SKM-1 (cell line): ENCODE results near the gene LASP1NB.
"Not testable (repeated sequence)": the region's sequence is repeated elsewhere in the genome, so short reads cannot be mapped to it uniquely, and the experiment has no call there.

Experiments used
- DNase-seq: peaks from one replicate; lab custom pipeline; 2025; ENCODE audit not compliant: unreplicated experiment; lab: John Stamatoyannopoulos, UW

The LASP1NB gene

DNA sequence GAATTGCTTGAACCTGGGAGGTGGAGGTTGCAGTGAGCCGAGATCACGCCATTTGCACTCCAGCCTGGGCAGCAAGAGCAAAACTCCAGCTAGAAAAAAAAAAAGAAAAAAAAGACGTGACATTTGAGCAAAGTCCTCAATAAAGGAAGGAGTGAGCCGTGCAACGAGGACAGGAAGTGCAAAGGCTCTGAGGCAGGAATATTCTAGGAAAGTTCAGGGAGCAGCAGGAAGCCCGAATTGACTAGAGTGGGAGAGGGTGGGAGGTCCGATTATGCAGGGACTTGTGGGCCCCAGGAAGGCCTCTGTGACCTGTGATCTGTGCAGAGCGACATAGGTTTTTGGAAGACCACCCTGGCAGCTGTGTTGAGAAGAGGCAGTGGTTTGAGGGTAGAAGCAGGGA lies 8.6 kb upstream of the LASP1NB start:
- no peak for DNase-seq

DNA sequence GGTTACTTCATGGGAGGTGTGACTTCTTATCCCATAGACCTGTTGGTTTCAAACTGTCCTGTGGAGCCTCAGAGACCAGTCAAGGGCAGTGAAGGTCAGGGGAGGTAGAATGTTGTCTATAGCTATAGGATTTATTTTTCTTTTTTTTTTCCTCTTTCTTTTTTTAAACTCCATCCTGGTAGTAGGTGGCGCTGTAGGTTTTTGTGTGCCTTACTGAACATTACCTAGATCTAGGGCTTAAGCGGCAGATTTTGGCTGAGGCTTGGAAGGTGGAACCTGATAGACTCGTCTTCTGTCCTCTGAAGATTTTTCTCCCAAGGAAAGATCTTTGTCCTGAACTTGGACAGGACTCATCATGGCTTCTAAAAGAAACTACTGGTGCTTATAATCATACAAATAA lies 8.2 kb upstream of the LASP1NB start:
- DNase-seq, result no peak

DNA sequence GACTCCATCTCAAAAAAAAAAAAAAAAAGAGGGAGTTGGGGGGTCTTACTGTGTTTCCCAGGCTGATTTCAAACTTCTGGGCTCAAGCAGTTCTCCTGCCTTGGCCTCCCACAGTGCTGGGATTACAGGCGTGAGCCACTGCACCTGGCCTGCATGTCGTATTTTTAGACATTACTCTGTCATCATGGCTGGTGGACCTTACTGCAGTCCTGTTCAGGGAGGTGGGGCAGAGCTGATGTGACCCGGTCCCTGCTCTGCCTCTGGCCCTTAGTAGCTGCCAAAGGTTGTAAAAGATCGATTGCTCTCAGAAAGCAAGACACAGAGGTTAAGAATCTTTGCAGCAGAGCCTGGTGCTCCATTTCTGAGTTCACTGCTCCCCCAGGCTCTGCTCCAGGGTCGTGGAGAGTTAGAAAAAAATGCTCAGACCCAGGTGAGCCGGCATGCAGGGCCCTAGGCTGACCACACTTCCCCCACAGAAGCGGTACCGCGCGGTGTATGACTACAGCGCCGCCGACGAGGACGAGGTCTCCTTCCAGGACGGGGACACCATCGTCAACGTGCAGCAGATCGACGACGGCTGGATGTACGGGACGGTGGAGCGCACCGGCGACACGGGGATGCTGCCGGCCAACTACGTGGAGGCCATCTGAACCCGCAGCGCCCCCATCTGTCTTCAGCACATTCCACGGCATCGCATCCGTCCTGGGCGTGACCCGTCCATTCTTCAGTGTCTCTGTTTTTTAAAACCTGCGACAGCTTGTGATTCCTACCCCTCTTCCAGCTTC lies 7.1 kb upstream of the LASP1NB start:
- no peak for DNase-seq

- DNase-seq, result no peak
These were observed 6.5 kb upstream of the LASP1NB start for GRCh38 chr17:38918916-38919315.

DNA sequence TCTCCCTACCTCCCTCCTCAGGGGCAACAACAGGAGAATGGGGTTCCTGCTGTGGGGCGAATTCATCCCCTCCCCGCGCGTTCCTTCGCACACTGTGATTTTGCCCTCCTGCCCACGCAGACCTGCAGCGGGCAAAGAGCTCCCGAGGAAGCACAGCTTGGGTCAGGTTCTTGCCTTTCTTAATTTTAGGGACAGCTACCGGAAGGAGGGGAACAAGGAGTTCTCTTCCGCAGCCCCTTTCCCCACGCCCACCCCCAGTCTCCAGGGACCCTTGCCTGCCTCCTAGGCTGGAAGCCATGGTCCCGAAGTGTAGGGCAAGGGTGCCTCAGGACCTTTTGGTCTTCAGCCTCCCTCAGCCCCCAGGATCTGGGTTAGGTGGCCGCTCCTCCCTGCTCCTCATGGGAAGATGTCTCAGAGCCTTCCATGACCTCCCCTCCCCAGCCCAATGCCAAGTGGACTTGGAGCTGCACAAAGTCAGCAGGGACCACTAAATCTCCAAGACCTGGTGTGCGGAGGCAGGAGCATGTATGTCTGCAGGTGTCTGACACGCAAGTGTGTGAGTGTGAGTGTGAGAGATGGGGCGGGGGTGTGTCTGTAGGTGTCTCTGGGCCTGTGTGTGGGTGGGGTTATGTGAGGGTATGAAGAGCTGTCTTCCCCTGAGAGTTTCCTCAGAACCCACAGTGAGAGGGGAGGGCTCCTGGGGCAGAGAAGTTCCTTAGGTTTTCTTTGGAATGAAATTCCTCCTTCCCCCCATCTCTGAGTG lies 5.9 kb upstream of the LASP1NB start:
- DNase-seq, result no peak

- no peak for DNase-seq
These were observed 4.8 kb upstream of the LASP1NB start for GRCh38 chr17:38920374-38921291.

GRCh38 chr17:38921756-38922411 lies 3.5 kb upstream of the LASP1NB start:
- DNase-seq, result no peak

GRCh38 chr17:38922538-38923297 lies 2.7 kb upstream of the LASP1NB start:
- DNase-seq, result no peak

GRCh38 chr17:38926293-38927070 lies 1.1 kb downstream of the LASP1NB start:
- DNase-seq, result peak; percentile 93

DNA sequence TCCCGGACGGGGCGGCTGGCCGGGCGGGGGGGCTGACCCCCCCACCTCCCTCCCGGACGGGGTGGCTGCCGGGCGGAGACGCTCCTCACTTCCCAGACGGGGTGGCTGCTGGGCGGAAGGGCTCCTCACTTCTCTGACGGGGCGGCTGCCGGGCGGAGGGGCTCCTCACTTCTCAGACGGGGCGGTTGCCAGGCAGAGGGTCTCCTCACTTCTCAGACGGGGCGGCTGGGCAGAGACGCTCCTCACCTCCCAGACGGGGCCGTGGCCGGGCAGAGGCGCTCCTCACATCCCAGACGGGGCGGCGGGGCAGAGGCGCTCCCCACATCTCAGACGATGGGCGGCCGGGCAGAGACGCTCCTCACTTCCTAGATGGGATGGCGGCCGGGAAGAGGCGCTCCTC lies 5.4 kb downstream of the LASP1NB start:
- DNase-seq, result not testable (repeated sequence)

DNA sequence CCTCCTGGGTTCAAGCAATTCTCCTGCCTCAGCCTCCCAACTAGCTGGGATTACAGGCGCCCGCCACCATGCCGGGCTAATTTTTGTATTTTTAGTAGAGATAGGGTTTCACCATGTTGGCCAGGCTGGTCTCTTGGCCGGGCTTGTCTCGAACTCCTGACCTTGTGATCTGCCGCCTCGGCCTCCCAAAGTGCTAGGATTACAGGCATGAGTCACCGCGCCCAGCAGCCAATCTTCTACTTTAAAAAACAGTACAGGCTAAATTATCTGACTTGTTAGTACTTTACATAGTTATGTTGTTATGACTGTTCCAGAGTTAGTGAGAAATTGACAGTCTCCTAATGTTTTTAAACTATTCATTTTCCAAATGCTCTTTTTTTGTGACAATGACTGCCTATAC lies 8.5 kb downstream of the LASP1NB start:
- not testable (repeated sequence) for DNase-seq

- no peak for DNase-seq
These were observed 14.6 kb downstream of the LASP1NB start for GRCh38 chr17:38939987-38940386.

DNA sequence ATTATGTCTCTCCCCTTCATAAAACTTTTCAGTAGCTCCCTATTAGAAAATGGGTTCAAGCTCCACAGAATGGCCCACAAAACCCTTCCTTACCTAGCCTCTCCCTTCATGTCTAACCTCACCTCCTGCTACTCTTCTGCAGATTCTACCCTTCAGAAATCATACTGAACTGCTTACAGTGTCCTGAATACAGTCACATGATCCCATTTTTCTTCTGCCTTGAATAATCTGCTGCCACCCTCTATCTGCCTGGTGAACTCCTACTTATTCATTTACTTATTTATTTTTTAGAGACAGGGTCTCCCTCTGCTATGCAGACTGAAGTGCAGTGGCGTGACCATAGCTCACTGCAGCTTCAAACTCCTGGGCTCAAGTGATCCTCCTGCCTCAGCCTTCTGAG lies 15.0 kb downstream of the LASP1NB start:
- no peak for DNase-seq

DNA sequence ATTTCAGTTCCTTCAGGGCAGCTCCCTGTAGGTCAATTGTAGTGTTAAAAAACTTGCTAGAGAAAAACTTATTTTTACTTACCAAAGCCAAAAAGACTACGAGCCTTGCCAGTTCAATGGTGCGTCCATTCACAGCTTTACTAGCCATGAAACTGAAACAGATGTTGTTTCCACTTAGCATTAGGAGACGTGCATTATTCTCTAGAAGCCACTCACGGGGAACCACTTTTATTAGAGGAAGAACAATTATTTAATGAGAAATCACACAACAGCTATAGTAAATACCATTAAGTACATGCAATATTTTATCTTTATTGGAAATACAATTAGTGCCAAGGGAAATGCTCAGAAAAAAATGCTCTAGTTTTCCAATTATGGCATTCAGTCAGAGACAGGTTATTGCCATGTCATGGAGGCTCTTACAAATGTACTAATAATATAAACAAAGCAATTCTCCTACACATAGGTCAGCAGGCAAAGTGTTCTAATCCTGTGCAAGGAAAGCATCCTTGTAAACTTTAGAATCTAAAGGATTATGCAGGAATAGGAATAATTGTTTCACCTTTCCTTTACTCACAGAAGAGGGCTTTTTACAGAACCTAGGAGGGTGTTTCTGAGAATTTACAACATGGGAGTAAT lies 17.4 kb downstream of the LASP1NB start:
- no peak for DNase-seq

DNA sequence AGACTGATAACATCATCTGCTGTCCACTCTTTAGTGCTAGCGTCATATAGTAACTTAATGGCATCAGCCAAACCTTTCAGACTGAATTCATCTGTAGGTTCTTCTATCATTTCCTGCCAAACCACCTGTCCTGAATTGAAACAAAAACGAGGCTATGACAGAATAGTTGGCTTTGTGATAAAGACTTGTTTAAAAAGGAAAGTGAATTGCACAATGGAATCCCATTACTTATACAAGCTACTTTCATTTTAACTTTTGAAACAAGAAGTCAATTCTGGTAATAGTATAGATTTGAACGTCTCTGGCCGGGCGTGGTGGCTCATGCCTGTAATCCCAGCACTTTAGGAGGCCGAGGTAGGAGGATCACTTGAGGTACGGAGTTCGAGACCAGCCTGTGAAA lies 18.2 kb downstream of the LASP1NB start:
- no peak for DNase-seq

- DNase-seq, result no peak
These were observed 21.8 kb downstream of the LASP1NB start for GRCh38 chr17:38947189-38947588.

DNA sequence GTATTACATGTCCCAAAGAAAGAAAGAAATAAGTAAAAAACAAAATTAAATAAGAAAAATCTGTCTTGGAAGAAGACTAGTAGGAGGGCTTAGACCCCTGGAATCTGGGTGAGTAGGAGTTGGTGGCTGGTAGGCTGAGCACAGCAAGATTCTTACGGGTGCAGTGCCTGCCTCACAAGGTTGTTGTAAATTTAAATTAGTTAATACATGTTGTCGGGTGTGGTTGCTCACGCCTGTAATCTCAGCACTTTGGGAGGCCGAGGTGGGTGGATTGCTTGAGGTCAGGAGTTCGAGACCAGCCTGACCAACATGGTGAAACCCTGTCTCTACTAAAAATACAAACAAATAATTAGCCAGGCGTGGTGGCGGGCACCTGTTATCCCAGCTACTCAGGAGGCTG lies 28.4 kb downstream of the LASP1NB start:
- DNase-seq, result not testable (repeated sequence)

- DNase-seq, result no peak
These were observed 32.9 kb downstream of the LASP1NB start for GRCh38 chr17:38958326-38958725.

- DNase-seq, result no peak
These were observed 33.3 kb downstream of the LASP1NB start for GRCh38 chr17:38958756-38959155.
